RPMI8226 (cell line): ENCODE results near the gene CEACAM16.
"Not testable (repeated sequence)": the region's sequence is repeated elsewhere in the genome, so short reads cannot be mapped to it uniquely, and the experiment has no call there.

Source experiments
- DNase-seq: peaks from one replicate; pipeline ENCODE4 v3.0.0-alpha.2; 2015

CEACAM16 gene

DNA sequence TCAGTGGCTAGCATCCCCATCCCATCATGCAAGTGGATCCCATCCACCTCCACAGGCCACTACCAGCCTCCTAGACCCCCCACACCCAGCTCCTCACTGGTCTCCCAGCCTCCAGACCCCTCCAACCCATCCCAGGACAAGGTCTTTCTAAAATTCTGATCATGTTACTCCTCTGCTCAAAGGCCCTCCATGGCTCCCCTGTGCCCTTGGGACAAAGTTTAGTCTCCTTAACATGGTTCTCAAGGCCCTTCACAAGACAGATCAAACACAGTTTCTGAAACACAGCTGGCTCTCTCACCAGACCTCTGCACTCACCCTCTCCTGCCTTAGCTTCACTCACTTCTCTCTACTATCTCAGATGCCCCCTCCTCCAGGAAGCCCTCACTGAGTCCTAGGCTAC, 18.4 kb upstream of the CEACAM16 start:
- DNase-seq = no peak

DNA sequence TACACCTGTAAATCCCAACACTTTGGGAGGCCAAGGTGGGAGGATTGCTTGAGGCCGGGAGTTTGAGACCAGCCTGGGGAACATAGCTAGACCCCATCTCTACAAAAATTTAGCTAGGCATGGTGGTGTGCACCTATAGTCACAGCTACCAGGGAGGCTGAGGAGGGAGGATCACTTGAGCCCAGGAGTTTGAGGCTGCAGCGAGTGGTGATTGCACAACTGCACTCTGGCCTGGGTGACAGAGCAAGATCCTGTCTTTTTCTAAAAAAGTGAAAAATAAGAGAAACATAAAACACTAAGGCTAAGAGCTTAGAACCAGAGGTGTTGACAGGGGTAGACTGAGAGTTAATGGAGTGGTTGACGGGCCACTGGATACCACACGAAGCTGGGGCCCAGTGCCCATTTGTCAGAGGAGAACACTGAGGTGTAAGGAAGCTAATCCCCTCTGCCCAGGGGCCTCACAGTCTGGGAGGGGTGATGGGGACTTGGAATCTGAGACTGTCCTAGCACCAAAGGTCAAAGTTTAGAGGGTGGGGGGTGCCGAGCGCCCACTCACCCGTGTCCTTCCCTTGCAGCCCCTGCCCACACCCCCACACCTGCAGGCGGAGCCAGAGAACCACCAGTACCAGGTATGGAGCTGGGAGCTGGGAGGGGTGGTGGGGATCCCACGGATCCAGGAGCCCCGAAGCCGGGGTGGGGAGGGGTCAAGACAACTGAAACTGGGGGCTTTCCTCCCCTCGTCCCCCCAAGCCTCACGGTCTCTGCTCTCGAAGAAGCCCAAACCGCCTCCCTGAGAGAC, 16.8 kb upstream of the CEACAM16 start:
- DNase-seq = no peak

DNA sequence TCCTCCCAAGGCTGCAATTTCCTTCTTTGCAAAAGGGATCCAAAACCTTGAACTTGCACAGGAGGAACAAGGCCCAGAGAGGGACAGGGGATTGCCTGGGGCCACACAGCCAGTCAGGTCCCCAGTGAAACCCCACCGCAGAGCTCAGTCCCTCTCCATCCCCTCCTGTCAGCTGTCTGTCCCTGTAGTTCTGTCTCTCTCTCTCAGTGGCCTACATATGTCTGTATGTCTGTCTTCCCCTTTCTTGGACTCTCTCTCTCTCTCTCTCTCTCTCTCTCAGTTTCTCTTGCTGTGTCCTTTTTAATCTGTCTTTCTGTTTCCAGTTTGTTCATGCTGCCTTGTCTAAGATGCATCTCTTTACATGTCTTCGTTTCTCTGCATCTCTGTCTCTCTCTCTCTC, 16.1 kb upstream of the CEACAM16 start:
- DNase-seq = no peak

DNA sequence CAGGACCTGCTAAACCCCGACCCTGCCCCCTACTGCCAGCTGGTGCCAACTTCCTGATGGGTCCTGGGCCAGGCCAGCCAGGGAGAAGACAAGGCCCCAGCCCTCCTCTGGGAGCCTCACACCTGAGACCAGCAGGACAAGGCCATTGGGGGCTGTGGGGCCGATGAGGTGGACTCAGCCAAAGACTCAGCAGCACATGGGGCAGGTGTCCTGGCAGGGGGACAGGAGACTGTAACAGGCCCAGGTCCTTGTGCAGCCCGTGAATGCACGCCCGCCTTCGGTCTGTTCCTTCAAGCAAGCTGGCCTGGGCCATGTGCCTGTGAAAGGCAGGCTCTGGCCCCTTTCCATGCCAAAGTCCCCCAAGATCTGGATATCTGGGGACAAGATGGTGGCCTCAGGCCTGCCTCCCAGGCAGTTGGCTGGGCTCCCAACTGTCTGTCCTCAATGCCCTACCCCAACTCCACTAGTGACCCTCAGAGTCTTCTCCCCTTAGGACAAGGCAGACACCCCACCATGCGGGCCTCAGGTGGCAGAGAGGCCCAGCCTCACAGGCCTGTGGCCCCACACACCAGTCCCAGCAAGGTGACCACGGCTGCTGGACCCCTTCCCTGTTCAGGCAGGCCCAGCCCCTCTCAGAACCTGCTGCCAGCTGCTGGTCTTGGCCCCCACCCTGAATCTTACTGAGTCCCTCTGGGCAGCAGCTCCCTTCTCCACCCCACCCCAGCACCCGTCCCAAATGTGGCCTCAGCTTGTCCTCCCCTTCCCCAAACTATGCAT, 15.3 kb upstream of the CEACAM16 start:
- no peak for DNase-seq

DNA sequence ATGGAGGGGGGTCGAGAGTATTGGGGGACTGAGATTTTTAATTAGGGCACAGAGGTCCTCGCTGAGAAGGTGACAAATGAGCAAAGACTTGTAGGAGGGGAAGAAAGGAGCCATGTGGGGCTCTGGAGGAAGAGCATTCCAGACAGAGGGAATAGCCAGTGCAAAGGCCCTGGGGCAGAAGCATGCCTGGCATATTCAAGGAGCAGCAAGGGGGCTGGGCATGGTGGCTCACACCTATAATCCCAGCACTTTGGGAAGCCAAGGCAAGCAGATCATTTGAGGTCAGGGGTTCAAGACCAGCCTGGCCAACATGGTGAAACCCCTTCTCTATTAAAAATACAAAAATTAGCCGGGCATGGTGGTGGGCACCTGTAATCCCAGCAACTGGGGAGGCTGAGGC, 14.6 kb upstream of the CEACAM16 start:
- not testable (repeated sequence) for DNase-seq

DNA sequence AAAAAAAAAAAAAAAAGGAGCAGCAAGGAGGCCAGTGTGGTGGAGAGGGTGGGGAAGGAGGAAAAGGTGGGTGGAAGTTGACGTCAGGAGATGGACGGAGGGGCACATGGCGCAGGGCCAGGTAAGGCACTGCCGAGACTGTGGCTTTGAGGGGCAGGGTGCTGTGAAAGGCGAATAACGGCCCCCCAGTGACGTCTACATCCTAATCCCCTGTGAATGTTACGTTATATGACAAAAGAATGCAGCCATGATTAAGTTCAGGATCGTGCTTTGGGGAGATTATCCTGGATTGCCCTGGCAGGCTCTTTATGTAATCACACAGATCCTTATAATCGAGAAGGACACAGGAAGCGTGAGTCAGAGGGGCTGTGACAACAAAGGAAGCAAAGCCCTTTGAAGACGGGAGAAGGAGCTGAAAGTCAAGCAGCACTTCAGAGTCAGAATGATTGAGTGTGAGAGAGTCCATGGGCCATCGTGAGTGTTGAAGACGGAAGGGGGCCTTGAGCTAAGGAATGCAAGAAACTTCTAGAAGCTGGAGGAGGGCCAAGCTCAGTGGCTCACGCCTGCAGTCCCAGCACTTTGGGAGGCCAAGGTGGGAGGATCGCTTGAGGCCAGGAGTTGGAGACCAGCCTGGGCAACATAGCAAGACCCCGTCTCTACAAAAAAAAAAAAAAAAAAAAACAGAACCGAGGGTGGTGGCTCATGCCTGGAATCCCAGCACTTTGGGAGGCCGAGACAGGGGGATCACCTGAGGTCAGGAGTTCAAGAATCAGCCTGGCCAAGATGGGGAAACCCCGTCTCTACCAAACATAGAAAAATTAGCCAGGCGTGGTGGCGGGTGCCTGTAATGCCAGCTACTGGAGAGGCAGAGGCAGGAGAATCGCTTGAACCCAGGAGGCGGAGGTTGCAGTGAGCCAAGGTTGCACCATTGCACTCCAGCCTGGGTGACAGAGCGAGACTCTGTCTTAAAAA, 13.8 kb upstream of the CEACAM16 start:
- no peak for DNase-seq

DNA sequence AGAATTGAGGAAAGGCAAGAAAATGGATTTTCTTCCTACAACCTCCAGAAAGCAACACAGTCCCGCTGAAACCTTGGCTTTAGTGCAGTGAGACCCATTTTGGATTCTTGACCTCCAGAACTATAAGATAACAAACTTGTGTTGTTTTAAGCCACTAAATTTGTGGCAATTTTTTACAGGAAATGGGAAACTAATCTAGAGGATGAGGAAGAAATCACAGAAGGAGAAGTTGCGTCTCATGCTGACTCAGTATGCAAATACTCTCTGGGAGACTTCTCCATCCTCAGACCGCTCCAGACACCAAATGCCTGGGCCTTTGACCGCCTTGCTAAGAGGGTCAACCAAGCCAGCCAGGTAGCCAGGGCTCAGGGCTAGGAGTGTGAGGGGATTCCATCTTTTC, 13.1 kb upstream of the CEACAM16 start:
- DNase-seq = no peak

DNA sequence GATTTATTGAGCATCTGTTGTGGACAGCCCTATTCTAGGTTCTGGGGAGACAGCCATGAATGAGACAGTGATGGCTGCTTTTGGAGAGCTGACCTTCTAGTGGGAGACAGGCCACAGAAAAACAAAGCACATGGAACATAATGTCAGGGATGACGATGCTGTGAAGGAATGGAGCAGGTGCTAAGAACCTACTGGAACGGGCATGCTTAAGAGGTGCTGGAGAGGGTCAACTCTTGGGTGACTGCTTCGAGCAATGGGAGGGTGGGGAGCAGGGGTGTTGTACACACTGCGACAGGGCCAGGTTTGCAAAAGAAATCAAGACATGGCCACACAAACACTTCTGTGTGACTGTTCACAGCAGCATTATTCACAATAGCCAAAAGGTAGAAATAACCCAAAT, 12.1 kb upstream of the CEACAM16 start:
- no peak for DNase-seq

DNA sequence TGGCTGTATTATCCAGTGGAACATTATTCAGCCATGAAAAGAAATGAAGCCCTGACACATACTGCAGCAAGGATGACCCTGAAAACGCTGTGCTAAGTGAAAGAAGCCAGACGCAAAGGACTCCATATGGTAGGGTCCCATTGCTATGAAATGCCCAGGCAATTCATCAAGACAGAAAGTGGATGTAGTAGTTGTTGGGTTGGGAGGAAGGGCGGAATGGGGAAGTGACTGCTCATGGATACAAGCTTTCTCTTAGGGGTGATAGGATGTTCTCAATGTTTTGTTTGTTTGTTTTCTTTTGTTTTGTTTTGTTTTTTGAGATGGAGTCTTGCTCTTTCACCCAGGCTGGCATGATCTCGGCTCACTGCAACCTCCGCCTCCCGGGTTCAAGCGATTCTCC, 11.1 kb upstream of the CEACAM16 start:
- no peak for DNase-seq

DNA sequence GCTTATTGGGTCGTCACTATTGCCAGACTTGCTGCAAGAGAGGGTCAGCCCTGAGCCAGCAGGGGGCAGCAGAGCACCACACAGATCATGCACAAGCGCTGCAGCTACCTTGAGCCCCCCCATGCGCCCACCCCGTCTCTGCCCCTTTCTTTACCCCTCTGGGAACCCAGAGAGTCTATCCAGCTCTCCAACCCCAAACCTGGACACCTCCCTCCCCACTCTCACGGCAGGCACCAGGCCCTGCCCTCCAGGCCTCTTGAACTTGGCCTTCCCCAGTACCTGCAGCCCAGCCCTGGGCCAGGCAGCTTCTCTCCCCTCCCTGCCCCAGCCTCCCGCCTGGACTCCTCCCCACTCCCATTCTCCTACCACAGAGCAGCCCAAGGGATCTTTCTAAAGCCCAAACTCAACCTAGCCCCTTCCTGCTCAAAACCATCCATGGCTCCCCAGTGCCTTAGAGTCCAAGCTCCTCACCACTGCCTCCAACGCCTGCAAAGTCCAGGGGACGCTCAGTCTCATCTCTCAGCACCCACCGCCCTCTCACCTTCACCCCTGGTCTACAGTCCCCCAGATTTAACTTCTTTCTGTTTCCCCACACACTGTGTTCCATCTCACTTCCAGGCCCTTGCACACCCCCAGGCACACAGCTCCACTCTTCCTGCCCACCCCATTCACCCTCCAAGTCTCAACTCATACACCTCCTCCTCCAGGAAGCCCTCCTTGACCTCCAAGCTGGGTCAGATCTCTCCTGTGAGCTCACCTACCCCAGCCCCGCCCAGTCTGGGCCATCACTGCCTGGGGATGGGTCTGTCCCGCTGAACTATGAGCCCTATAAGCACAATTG, 9.4 kb upstream of the CEACAM16 start:
- DNase-seq = peak; percentile 68

DNA sequence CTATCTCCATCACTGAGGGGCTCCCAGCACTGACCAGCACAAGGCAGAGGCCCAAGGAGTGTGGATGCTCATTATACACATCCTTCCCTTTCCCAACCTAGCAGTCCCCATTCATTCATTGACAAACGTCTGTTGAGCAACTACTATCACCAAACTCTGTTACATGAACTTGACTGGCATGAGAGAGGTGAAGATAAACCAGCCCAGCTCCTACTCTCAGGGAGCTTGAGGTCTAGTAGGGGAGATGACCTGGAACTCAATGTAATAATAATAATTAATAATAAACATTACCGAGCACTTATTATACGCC, 8.9 kb upstream of the CEACAM16 start:
- DNase-seq = no peak

DNA sequence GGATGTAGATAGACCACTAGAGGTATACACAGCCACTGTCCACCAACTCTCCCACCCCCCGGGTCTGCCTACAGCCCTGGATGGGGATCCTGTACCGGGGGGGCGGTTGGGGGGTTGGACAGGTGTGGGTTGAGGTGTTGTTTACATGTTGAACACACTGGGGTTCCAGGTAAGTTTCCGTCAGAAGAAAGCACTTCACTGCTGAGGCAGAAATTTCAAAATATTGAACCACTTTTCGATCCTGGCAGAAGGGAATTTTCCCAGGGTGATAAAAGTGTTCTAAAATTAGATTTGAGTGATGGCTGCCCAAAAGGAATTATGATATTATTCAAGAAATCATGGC, 6.6 kb upstream of the CEACAM16 start:
- DNase-seq = no peak

DNA sequence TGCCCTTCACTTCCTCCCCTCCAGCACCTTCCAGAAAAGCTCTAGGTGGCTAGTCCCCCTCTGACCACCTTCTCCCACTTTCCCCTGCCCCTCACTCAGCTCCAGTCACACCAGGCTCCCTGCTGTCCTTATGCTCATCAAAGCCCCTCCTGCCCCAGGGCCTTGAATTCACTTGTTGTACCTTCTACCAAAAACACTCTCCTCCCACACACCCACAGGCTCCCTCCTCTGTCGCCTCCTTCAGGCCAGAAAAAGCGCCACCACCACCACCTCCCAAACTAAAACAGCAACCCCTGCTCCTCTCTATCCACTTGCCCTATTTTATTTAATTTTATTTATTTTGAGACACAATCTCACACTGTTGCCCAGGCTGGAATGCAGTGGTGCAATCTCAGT, 4.8 kb upstream of the CEACAM16 start:
- no peak for DNase-seq

DNA sequence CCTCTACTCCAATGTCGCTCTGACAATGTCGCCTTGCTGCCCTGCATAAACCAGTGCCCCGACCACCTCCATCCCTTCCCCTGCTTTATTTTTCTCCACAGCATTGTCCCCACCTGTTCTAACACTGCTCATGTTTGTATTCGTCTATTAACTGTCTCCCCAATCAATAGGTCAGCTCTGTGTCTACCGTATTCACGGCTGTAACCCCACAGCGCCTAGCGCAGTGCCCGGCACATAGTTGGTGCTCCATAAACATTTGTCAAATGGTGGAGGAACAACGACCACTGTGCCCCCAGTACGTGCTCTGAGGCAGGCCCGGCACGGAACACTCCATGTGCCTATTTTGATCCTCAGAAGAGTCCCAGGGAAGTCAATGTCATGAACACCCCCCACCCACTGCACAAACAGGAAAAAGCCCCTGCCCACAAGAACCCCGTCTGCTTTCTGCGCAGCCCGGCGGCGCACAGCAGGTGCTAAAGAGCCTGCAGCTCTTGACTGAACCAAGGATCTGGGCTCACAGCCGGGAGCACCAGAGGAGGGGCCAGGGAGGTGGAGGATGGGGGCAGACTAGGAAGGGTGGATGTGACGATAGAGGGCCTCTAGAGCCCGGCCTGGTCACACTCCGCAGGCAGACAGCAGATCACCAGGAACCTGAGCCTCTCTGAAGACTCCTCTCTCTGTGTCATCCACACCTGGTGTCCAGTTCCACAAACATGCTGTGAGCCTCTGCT, 1.8 kb upstream of the CEACAM16 start:
- no peak for DNase-seq

DNA sequence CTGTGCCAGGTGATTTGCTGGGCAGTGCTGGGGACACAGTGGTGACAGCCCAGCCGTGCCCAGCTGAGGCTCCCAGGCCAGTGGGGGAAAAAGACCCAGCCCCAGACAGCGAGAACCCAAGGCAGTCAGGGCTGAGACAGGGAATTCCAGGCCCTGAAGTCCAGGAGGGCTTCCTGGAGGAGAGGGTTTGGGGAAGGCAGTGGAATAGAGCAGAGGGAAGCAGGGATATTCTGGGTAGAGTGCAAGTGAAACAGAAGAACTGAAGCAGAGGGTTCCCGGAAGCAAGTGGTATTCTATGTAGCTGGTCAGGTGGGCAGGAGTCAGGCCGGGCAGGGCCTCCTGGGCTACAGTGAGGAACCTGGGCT, 1.3 kb upstream of the CEACAM16 start:
- DNase-seq = no peak

DNA sequence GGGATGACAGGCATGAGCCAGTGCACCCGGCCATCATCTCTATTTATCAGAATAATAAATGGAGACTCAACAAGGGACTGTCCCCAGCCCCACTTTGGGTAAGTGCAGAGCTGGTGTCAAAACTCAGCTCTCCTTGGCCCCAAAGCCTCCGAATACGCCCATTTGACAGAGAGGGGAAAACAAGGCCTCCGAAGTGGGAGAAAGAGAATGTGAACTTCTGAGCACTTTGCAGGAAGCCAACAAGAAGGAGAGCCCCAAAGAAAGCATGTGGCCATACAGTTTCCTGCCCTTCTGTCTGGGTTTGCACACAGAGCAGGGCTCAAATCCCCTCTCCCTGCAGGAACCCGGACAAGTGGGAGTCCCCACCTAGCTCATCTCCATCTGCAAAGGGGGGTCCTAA, 1.6 kb downstream of the CEACAM16 start:
- no peak for DNase-seq

DNA sequence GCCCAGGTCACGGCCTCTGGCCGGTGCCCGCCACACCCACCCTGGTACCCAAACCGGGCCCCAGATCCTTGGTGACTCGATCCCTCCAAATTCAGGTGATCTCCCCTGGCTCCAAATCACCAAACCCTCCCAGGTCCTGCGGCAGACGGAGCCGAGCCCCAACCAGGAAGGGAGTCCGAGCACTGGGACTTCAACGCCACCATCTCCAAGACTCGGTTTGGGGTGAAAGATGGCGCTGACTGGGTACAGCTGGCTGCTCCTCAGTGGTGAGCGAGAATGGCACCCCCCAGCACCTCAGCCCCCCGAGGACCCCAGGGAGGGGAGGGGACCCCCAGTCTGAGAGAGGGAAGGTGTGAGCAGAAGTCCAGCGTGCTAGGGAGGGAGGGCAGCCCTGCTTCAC, 2.3 kb downstream of the CEACAM16 start:
- no peak for DNase-seq

DNA sequence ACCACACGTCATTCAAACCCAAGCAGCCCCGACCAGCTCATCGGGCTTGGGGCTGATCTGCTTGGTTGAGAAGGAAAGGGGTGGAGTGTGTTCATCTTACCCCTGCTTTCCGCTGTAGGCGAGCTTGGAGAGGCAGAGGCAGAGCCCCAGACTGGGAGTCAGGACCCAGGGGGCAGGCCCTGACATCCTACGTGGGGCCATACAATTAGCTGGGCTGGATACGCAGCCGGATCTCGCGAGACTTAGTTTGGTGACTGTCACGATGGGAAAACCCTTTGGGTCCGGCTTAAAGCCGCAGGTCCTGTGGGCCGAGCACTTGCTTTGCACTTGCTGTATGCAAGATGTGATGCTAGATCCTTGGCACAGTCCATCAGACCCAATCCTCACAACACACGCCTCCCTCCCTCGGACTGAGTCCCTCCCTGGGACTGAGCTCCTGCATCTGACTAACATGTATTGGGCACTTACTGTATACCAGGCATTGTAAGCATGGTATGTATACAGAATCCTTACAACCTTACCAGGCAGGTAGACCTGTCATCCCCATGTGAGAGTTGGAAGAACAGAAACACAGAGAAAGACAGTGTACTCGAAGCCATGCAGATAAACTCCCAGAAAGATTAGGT, 3.7 kb downstream of the CEACAM16 start:
- DNase-seq = no peak

DNA sequence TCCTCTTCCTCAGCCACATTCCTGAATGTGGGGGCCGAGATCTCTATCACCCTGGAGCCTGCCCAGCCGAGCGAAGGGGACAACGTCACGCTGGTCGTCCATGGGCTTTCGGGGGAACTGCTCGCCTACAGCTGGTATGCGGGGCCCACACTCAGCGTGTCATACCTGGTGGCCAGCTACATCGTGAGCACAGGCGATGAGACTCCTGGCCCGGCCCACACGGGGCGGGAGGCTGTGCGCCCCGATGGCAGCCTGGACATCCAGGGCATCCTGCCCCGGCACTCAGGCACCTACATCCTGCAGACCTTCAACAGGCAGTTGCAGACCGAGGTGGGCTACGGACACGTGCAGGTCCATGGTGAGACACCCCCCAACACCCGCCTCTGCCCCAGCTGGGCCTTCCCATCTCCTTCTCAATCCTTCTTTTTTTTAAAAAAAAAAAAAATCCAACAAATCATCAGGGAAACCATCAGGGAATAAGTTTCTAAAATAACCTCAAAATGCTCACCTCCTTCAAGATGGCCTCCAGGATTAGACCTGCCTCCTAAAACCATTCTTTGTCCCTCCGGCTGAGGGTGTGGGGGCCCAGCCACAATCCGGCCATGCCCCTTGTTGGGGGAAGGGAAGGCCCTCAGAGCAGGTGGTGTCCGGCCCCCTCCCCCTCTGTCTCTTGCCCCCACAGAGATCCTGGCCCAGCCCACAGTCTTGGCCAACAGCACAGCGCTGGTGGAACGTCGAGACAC, 4.6 kb downstream of the CEACAM16 start:
- no peak for DNase-seq

DNA sequence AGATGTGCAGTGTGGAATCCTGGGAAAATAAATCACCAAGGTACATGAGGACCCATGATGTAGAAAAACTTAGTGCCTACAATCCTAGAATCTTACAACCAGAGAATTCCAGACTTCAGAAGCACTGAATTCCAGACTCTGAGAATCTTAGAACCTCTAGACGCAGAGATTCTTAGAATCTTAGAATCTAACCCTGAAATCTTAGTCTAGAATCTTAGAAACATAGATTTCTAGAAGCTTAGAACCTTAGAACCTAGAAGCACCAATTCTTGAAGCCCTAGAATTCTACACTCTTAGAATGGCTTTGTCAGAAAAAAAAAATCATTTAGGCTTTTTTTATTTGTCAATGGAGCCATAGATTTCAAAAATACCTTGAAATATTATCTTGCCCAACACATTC, 6.0 kb downstream of the CEACAM16 start:
- no peak for DNase-seq

DNA sequence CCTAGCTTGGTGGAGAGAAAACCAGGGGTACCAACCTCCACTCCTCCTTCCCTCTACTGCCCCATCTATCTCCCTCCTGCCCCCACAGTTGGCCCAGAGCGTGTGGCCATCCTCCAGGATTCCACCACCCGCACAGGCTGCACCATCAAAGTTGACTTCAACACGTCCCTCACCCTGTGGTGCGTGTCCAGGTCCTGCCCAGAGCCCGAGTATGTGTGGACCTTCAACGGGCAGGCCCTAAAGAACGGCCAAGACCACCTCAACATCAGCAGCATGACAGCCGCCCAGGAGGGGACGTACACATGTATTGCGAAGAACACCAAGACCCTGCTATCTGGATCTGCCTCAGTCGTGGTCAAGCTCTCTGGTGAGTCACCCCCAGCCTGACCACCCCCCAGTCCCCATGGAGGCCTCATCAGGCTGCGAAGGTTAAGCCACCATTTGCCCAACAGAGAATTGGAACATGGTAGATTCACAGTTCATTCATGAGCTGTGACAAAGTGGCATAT, 6.6 kb downstream of the CEACAM16 start:
- DNase-seq = no peak
